Endothelial cell of umbilical vein (primary cell): Measurements from ENCODE around the gene MROH7. TPM values are rescaled to one million over a fixed set of nuclear protein-coding genes. Genes with fewer than 3 reads are reported as not detected.

ENCODE experiments used
- BruUV-seq: library from RNA; stranded (reverse); fragments of 400-500 nt; replicated peaks from 2 replicates; lab custom pipeline; 2021; lab: Mats Ljungman, UMichigan
- CTCF ChIA-PET: fragments of 300-600, 350-600 bp; sonication (Branson Sonifier 250); formaldehyde crosslinking; loops from one replicate; lab custom pipeline; 2021; ENCODE audit warnings: antibody characterized with exemption, inconsistent platforms; lab: Charles Lee
- POLR2A ChIA-PET: fragments of 300-600, 350-600 bp; sonication (Branson Sonifier 250); formaldehyde crosslinking; loops from one replicate; lab custom pipeline; 2021; ENCODE audit warnings: antibody characterized with exemption, inconsistent platforms; lab: Charles Lee
- DNase-seq: peaks from one replicate; pipeline ENCODE4 v3.0.0-alpha.2; 2011; ENCODE audit warnings: low read depth, low spot score
- FAIRE-seq: peaks from 2 replicates; lab custom pipeline; 2011; peaks lifted over from hg19 to GRCh38; lab: Jason Lieb, UNC
- H2AFZ ChIP-seq: 2 replicates; pipeline ENCODE4 v1.6.0; 2012; ENCODE audit warnings: low read depth, low read length, control low read depth, inconsistent platforms
- H3K27ac ChIP-seq: 2 replicates; pipeline ENCODE4 v1.5.1; 2011; ENCODE audit warnings: low read depth, mild to moderate bottlenecking, control low read depth, low read length, moderate library complexity; ENCODE audit not compliant: insufficient read depth
- H3K27me3 ChIP-seq, 2 experiments: 2 replicates each; pipeline versions ENCODE4 v1.6.0 to v1.6.1; 2011; ENCODE audit warnings: low read length in 2 of 2, mixed read lengths in 1 of 2; ENCODE audit not compliant: control insufficient read depth in 2 of 2, insufficient read depth in 2 of 2
- H3K36me3 ChIP-seq, 2 experiments: 2 replicates in 1 of 2; 3 replicates in 1 of 2; pipeline ENCODE4 v1.5.1; 2011; ENCODE audit warnings: low read length in 2 of 2, mild to moderate bottlenecking in 1 of 2, moderate library complexity in 1 of 2; ENCODE audit not compliant: control insufficient read depth in 2 of 2, insufficient read depth in 2 of 2; ENCODE audit errors: extremely low read depth in 1 of 2
- H3K4me1 ChIP-seq: 3 replicates; pipeline ENCODE4 v1.5.1; 2011; ENCODE audit warnings: mild to moderate bottlenecking, low read length; ENCODE audit not compliant: control insufficient read depth, insufficient read depth; ENCODE audit errors: extremely low read depth
- H3K4me2 ChIP-seq: 2 replicates; pipeline ENCODE4 v1.6.1; 2011; ENCODE audit warnings: low read length, control low read depth, mixed read lengths; ENCODE audit not compliant: insufficient read depth
- H3K4me3 ChIP-seq, 3 experiments: fragments of 200-600 bp in 1 of 3; sonication (generic), shearing (Covaris generic) in 1 of 3; replicated peaks in 1 of 3; 2 replicates each; pipeline ENCODE4 v1.5.1; 2011 to 2016; ENCODE audit warnings: control low read depth in 3 of 3, low read length in 3 of 3, mild to moderate bottlenecking in 2 of 3, inconsistent platforms in 1 of 3, low read depth in 1 of 3, moderate library complexity in 1 of 3; ENCODE audit not compliant: insufficient read depth in 1 of 3
- H3K79me2 ChIP-seq: 2 replicates; pipeline ENCODE4 v1.6.0; 2012; ENCODE audit warnings: low read length, inconsistent platforms; ENCODE audit not compliant: control insufficient read depth, insufficient read depth
- H3K9ac ChIP-seq: replicated peaks from 2 replicates; pipeline ENCODE3; 2011; ENCODE audit warnings: low read length, control low read depth; ENCODE audit not compliant: insufficient read depth; ENCODE audit errors: extremely low read depth
- H3K9me1 ChIP-seq: replicated peaks from 3 replicates; pipeline ENCODE4 v1.6.0; 2011; ENCODE audit warnings: mild to moderate bottlenecking, low read length; ENCODE audit not compliant: control insufficient read depth, insufficient read depth; ENCODE audit errors: extremely low read depth
- H3K9me3 ChIP-seq: replicated peaks from 2 replicates; pipeline ENCODE4 v1.5.1; 2012; ENCODE audit warnings: low read length, inconsistent platforms; ENCODE audit not compliant: control insufficient read depth, insufficient read depth
- H4K20me1 ChIP-seq: replicated peaks from 2 replicates; pipeline ENCODE3; 2011; ENCODE audit warnings: mild to moderate bottlenecking, low read length; ENCODE audit not compliant: control insufficient read depth, insufficient read depth; ENCODE audit errors: extremely low read depth
- EZH2 ChIP-seq: IDR thresholded peaks from 2 replicates; pipeline ENCODE4 v1.6.1; 2012; ENCODE audit warnings: borderline replicate concordance, low read depth, mild to moderate bottlenecking, moderate library complexity, low read length, inconsistent platforms; ENCODE audit not compliant: severe bottlenecking
- FOS ChIP-seq: IDR thresholded peaks from 2 replicates; pipeline ENCODE4 v1.6.1; 2011; ENCODE audit warnings: mild to moderate bottlenecking, low read length, moderate library complexity, borderline replicate concordance; ENCODE audit not compliant: insufficient read depth
- GATA2 ChIP-seq: IDR thresholded peaks from 2 replicates; pipeline ENCODE4 v1.7.0; 2011; ENCODE audit warnings: low read depth, mild to moderate bottlenecking, moderate library complexity, mixed read lengths, low read length; ENCODE audit not compliant: insufficient read length, insufficient read depth
- JUN ChIP-seq: IDR thresholded peaks from 2 replicates; pipeline ENCODE4 v1.6.1; 2011; ENCODE audit warnings: borderline replicate concordance, low read depth; ENCODE audit not compliant: insufficient read length, insufficient read depth
- MAX ChIP-seq: IDR thresholded peaks from 2 replicates; pipeline ENCODE4 v1.6.1; 2011; ENCODE audit not compliant: insufficient read depth, insufficient read length
- MYC ChIP-seq: IDR thresholded peaks from one replicate; pipeline ENCODE4 v1.6.1; 2011; ENCODE audit warnings: mild to moderate bottlenecking, low read depth, low read length
- POLR2A ChIP-seq: IDR thresholded peaks from 2 replicates; pipeline ENCODE4 v1.6.1; 2012; ENCODE audit warnings: low read depth, mild to moderate bottlenecking, control low read depth, low read length
- POLR2AphosphoS5 ChIP-seq: IDR thresholded peaks from 2 replicates; pipeline ENCODE4 v1.6.1; 2012; ENCODE audit warnings: low read depth, mild to moderate bottlenecking, control low read depth, low read length, moderate library complexity; ENCODE audit not compliant: insufficient read depth
- dilution Hi-C: fragments of 300-500 bp; cut with MboI; formaldehyde crosslinking; loops from one replicate; pipeline ENCODE4 v1.15.0; 2019; ENCODE audit warnings: low sequenced_read_pairs; ENCODE audit not compliant: extremely low pct_ligation_motif_present
- intact Hi-C: fragments of 100-400 bp; cut with micrococcal nuclease; formaldehyde crosslinking; loops from one replicate; pipeline ENCODE4 v1.10.0; 2022
- polyA plus RNA-seq, 4 experiments: library from polyadenylated mRNA; depleted of rRNA in 3 of 4; stranded (reverse) in 3 of 4; unstranded in 1 of 4; fragments of >200 nt; gene quantifications; 2 replicates each; pipeline versions ENCODE4 v1.2.1 to v1.2.3, GENCODE V29; 2011 to 2012; ENCODE audit warnings: missing spikeins in 1 of 4
- total RNA-seq: library from RNA; stranded (reverse); gene quantifications from 2 replicates; pipeline ENCODE4 v1.2.3, GENCODE V29; 2021
- TF ChIP-seq, protein P1 (sequence below), 2 donors: IDR thresholded peaks; 1 replicate in 1 of 2; 2 replicates in 1 of 2; pipeline ENCODE4 v1.5.1; 2011; ENCODE audit warnings: low read length in 2 of 2, mild to moderate bottlenecking in 2 of 2, moderate library complexity in 2 of 2, control low read depth in 1 of 2, inconsistent platforms in 1 of 2, low read depth in 1 of 2; ENCODE audit not compliant: insufficient read depth in 1 of 2; ENCODE audit errors: extremely low read depth in 1 of 2

Gene MROH7
- total and polyA plus RNA-seq, 2 donors (not counting 3 experiments of a cell fraction or from before 2014, with no cell fraction given) = 0.06 to 0.24 TPM

GRCh38 chr1:54695221-54695620 is 53.6 kb downstream of the MROH7 start:
- CTCF ChIA-PET = no interaction called here
- POLR2A ChIA-PET = no interaction called here
- Histone ChIP-seq H3K9me3 (no peaks in the 10 kb centered on the region), H3K9me1 (no peaks in the 10 kb centered on the region), H3K27me3 (peaks cover 0 to 2% of the 10 kb centered on the region in 2 experiments), H3K9ac (no peak overlapping the region), H3K4me3 (no peak overlapping the region), H4K20me1 (no peaks in the 10 kb centered on the region), H2AFZ (no peak overlapping the region), H3K4me1 (no peaks in the 10 kb centered on the region), H3K27ac (no peak overlapping the region), H3K36me3 (no peaks in the 10 kb centered on the region), H3K79me2 (no peaks in the 10 kb centered on the region), H3K4me2 (no peak overlapping the region)
- DNase-seq = no peak
- no TSS peak for BruUV-seq
- dilution Hi-C loops (no loop called here), intact Hi-C loops (no loop called here)
- TF ChIP-seq, protein P1, sequence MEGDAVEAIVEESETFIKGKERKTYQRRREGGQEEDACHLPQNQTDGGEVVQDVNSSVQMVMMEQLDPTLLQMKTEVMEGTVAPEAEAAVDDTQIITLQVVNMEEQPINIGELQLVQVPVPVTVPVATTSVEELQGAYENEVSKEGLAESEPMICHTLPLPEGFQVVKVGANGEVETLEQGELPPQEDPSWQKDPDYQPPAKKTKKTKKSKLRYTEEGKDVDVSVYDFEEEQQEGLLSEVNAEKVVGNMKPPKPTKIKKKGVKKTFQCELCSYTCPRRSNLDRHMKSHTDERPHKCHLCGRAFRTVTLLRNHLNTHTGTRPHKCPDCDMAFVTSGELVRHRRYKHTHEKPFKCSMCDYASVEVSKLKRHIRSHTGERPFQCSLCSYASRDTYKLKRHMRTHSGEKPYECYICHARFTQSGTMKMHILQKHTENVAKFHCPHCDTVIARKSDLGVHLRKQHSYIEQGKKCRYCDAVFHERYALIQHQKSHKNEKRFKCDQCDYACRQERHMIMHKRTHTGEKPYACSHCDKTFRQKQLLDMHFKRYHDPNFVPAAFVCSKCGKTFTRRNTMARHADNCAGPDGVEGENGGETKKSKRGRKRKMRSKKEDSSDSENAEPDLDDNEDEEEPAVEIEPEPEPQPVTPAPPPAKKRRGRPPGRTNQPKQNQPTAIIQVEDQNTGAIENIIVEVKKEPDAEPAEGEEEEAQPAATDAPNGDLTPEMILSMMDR (IDR thresholded peaks at IDR 0.05; ENCODE audit: extremely low read depth in 1 of 2, insufficient read depth in 1 of 2, low read depth in 1 of 2, low read length in 2 of 2) = no peak
- TF ChIP-seq POLR2AphosphoS5 (no peak), EZH2 (no peak), FOS (no peak), MYC (no peak), JUN (no peak), MAX (no peak), POLR2A (no peak), GATA2 (no peak)
- no peak for FAIRE-seq
